ENCODE measurements around the gene MRPL14.

MRPL14 gene

DNA sequence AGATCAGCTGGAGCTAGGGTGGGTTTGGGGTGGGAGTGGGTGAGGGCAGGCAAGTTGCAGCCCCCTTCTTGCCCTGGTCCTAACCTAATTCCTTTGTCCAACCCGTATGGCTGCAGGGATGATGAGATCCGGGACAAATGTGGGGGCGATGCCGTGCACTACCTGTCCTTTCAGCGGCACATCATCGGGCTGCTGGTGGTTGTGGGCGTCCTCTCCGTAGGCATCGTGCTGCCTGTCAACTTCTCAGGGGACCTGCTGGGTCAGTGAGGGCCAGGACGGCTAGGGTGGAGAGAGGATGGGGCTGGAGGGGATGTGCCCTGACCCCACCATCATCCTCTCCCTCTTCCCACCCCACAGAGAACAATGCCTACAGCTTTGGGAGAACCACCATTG, 12.1 kb upstream of the MRPL14 start (continued):
- TF ChIP-seq CSRNP3 (CRISPR knock-in tag; IDR thresholded peaks at IDR 0.05) (no peak), ZNF70 (CRISPR knock-in tag; IDR thresholded peaks at IDR 0.05) (no peak)

DNA sequence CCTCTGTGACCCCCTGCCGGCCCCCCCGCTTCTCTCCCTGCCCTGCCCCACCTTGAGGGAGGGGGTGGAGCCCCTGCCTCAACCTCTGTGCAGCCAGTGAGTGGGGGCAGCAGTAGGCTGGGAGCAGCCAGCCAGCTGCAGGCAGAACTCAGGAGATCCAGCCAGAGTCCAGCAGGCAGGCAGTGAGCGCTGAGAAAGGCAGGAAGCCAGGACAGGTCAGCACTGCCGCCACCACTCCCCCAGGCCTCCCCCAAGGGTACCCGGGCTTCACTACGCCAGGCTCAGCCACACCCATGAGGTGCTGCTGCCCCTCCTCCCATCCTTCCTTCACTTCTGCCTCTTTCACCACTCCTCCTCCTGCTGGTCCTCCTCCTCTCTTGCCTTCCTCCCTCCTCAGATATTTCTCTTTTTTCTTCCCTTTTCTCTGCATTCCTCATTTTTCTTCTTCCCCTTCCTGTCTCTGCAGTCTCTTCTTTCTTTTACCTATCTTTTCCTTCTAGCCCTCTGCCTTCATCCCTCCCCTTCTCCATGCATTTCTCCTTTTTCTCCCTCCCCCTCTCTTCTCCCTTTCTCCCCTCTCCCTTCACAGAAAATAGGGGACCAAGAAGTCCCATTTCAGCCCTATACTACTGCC, 11.6 kb upstream of the MRPL14 start:
- no peak for TF ChIP-seq BACH2 (CRISPR knock-in tag; IDR thresholded peaks at IDR 0.05; ENCODE audit: borderline replicate concordance)
- no peak for TF ChIP-seq ZFP3 (CRISPR knock-in tag; IDR thresholded peaks at IDR 0.05)
- TF ChIP-seq TOX (CRISPR knock-in tag; IDR thresholded peaks at IDR 0.05; ENCODE audit: borderline replicate concordance): no peak
- TF ChIP-seq ISL1 (CRISPR knock-in tag; IDR thresholded peaks at IDR 0.05): no peak
- TF ChIP-seq TCF4 (CRISPR knock-in tag; IDR thresholded peaks at IDR 0.05; ENCODE audit: borderline replicate concordance): no peak
- TF ChIP-seq, protein P1, sequence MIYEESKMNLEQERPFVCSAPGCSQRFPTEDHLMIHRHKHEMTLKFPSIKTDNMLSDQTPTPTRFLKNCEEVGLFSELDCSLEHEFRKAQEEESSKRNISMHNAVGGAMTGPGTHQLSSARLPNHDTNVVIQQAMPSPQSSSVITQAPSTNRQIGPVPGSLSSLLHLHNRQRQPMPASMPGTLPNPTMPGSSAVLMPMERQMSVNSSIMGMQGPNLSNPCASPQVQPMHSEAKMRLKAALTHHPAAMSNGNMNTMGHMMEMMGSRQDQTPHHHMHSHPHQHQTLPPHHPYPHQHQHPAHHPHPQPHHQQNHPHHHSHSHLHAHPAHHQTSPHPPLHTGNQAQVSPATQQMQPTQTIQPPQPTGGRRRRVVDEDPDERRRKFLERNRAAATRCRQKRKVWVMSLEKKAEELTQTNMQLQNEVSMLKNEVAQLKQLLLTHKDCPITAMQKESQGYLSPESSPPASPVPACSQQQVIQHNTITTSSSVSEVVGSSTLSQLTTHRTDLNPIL (CRISPR knock-in tag; IDR thresholded peaks at IDR 0.05; ENCODE audit: low read depth): no peak
- TF ChIP-seq ZNF8 (CRISPR knock-in tag; IDR thresholded peaks at IDR 0.05): no peak
- no peak for TF ChIP-seq RARB (CRISPR knock-in tag; IDR thresholded peaks at IDR 0.05)
- TF ChIP-seq TSHZ2 (CRISPR knock-in tag; IDR thresholded peaks at IDR 0.05): no peak
- no peak for TF ChIP-seq ZFP30 (CRISPR knock-in tag; IDR thresholded peaks at IDR 0.05)
- no peak for TF ChIP-seq CSDC2 (CRISPR knock-in tag; IDR thresholded peaks at IDR 0.05)
- no peak for TF ChIP-seq OSR1 (CRISPR knock-in tag; IDR thresholded peaks at IDR 0.05)
- no peak for TF ChIP-seq SNAI2 (CRISPR knock-in tag; IDR thresholded peaks at IDR 0.05)
- TF ChIP-seq ZNF70 (CRISPR knock-in tag; IDR thresholded peaks at IDR 0.05): no peak
- no peak for TF ChIP-seq ZNF565 (CRISPR knock-in tag; conservative IDR thresholded peaks at IDR 0.05; ENCODE audit: low read depth)
- ATAC-seq: no peak

DNA sequence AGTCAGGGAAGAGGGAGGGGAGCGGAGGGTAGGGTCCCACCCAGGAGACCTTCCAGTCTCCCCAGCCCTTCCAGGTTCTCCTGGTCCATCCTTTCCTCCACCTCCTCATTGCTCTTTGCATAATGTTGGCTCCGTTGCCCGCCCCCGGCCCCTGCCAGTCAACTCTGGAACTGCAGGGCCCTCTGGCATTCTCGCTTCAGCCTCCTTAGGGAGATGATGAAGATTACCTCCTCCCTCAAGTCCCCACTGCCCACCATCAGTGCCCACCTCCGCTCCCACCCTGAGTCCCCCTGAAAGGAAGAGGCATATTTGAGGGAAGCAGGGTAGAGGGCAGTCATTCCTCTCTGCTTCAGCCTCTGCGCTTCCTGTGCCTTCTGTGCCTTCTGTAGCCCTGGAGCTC, 8.6 kb upstream of the MRPL14 start:
- ATAC-seq: no peak
- TF ChIP-seq TCF4 (CRISPR knock-in tag; IDR thresholded peaks at IDR 0.05; ENCODE audit: borderline replicate concordance) (no peak), CSRNP3 (CRISPR knock-in tag; IDR thresholded peaks at IDR 0.05) (no peak), CSDC2 (CRISPR knock-in tag; IDR thresholded peaks at IDR 0.05) (no peak), TOX (CRISPR knock-in tag; IDR thresholded peaks at IDR 0.05; ENCODE audit: borderline replicate concordance) (no peak), OSR1 (CRISPR knock-in tag; IDR thresholded peaks at IDR 0.05) (no peak), ESRRG (CRISPR knock-in tag; IDR thresholded peaks at IDR 0.05) (no peak), PPARA (CRISPR knock-in tag; IDR thresholded peaks at IDR 0.05; ENCODE audit: borderline replicate concordance) (no peak), BACH2 (CRISPR knock-in tag; IDR thresholded peaks at IDR 0.05; ENCODE audit: borderline replicate concordance) (no peak), PATZ1 (CRISPR knock-in tag; IDR thresholded peaks at IDR 0.05; ENCODE audit: borderline replicate concordance) (no peak), ZFP30 (CRISPR knock-in tag; IDR thresholded peaks at IDR 0.05) (no peak), GLIS3 (CRISPR knock-in tag; IDR thresholded peaks at IDR 0.05) (no peak)
- TF ChIP-seq, protein P1 (CRISPR knock-in tag; IDR thresholded peaks at IDR 0.05; ENCODE audit: low read depth): no peak
